Right cardiac atrium (tissue), 5 donors: ENCODE results near the gene STRIP1. TPM values are rescaled to one million over a fixed set of nuclear protein-coding genes. Genes with fewer than 3 reads are reported as not detected.

Source experiments
- ATAC-seq, 2 donors: fragments of 200-7000 bp; cut with Tn5 transposase; one replicate each; pipeline versions ENCODE4 v1.8.0 to v1.9.1; 2020; ENCODE audit warnings: moderate library complexity in 2 of 2, mild to moderate bottlenecking in 1 of 2
- DNase-seq, 3 donors: peaks; one replicate each; pipeline ENCODE4 v3.0.0-alpha.2; 2020
- H3K27ac ChIP-seq: one replicate; pipeline ENCODE4 v1.5.1; 2013; ENCODE audit warnings: mild to moderate bottlenecking, low read length, control low read depth, moderate library complexity
- H3K27me3 ChIP-seq: one replicate; pipeline ENCODE4 v1.6.1; 2013; ENCODE audit not compliant: control insufficient read depth, insufficient read depth
- H3K4me1 ChIP-seq: one replicate; pipeline ENCODE4 v1.6.1; 2013; ENCODE audit warnings: low read length; ENCODE audit not compliant: control insufficient read depth, insufficient read depth
- H3K4me3 ChIP-seq: one replicate; pipeline ENCODE4 v1.5.1; 2013; ENCODE audit warnings: low read length, control low read depth
- H3K9me3 ChIP-seq: one replicate; pipeline ENCODE4 v1.6.1; 2013; ENCODE audit warnings: low read length; ENCODE audit not compliant: control insufficient read depth
- WGBS: extraction: QIAGEN DNeasy Blood & Tissue Kit; methylation state at CpG from one replicate; pipeline ENCODE4 v1.1.7; 2013; 5-methylcytosine and 5-hydroxymethylcytosine counted together
- intact Hi-C, 4 donors: fragments of 100-400 bp; cut with DNase I; formaldehyde crosslinking; loops; one replicate each; pipeline versions ENCODE4 v1.11.0 to v1.14.0; 2022 to 2023
- polyA plus RNA-seq: library from polyadenylated mRNA; stranded (reverse); fragments of 200-250 nt; gene quantifications from one replicate; pipeline ENCODE4 v1.2.3, GENCODE V29; 2013
- total RNA-seq, 4 donors: library from RNA; stranded (reverse); fragmentation: NEBNext Ultra II Directional; extraction: Animal tissue kit (Norgen Biotek cat#: 25700); gene quantifications; one replicate each; pipeline ENCODE4 v1.2.1, GENCODE V29; 2021
- donor health status: healthy with polysubstance abuse.
- donor health status: DM: no; HTN: yes; CAD: no.
- donor health status: DM: no; HTN: no; CAD: no.
- donor health status: DM: no; HTN: yes; CAD: no; lungs with severe emphysema.
- donor health status: DM: yes; HTN: yes; CAD: no.

The STRIP1 gene
- total and polyA plus RNA-seq, 5 donors = 10.8 to 20.5 (median 18.6) TPM

DNA sequence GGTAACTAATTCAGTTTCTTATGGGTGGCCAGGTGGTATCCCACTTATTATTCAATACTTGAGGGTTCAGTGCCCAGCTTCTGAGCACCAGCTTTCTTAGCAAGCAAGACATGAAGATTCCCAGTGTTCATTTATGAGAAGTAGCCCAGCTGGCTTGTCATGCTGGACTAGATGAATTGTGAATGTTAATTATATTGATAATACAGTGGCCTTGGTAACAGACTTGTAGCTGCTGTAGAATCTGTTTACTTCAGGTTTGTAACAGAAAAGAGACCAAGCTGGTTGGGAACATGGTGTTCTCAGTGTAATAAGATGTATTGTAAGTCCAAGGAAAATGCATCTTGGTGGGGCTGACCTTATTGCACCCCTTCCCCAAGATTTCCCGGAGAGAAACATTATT, 39.8 kb upstream of the STRIP1 start:
- 78% methylated on average over 1 of the region's 1 CpG for WGBS
- intact Hi-C loops = no loop called here
- H3K4me1 ChIP-seq = peaks cover 15% of the 10 kb centered on the region

DNA sequence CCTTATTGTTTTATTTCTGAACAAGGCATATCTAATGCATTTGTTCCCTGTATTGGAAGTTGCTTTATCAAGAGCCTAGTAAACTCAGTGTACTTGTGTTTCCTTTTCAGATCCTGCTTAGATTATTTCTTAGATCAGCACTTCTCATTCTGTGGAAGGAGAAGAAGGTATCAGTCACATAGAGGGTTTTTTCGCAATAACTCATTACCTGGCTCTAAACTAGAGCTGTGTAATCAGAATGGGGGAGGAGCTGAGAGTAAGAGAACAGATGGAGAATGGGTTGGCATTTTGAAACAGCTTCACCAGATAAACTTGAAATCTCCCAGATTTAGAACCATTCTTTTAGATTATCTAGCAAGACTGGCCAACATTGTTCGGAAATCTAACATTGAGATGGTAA, 38.9 kb upstream of the STRIP1 start:
- Histone ChIP-seq H3K4me1 (peaks cover 13% of the 10 kb centered on the region), H3K4me3 (no peak overlapping the region), H3K9me3 (no peaks in the 10 kb centered on the region), H3K27me3 (no peaks in the 10 kb centered on the region), H3K27ac (no peak overlapping the region)
- no peak for ATAC-seq
- intact Hi-C loops = no loop called here
- WGBS = 98% methylated on average over 2 of the region's 2 CpGs
- DNase-seq = no peak

More for the DNA sequence above, 39.8 kb upstream of the STRIP1 start:
- no peaks in the 10 kb centered on the region for H3K9me3 ChIP-seq
- no peaks in the 10 kb centered on the region for H3K27me3 ChIP-seq
- ATAC-seq = no peak
- no peak overlapping the region for H3K27ac ChIP-seq
- no peak overlapping the region for H3K4me3 ChIP-seq
- no peak for DNase-seq

GRCh38 chr1:109996476-109996875, 37.9 kb upstream of the STRIP1 start:
- H3K27me3 ChIP-seq = no peaks in the 10 kb centered on the region
- no peak overlapping the region for H3K27ac ChIP-seq
- ATAC-seq (peak in 1 of 2 donors; percentile 35), DNase-seq (no peak)
- H3K9me3 ChIP-seq = no peaks in the 10 kb centered on the region
- no peak overlapping the region for H3K4me3 ChIP-seq
- intact Hi-C loops = no loop called here
- H3K4me1 ChIP-seq = peaks cover 11% of the 10 kb centered on the region
- WGBS = 89% methylated on average over 5 of the region's 5 CpGs

GRCh38 chr1:109997204-109997866, 37.1 kb upstream of the STRIP1 start:
- intact Hi-C loops = no loop called here
- Histone ChIP-seq H3K4me1 (peaks cover 10% of the 10 kb centered on the region), H3K9me3 (no peaks in the 10 kb centered on the region), H3K4me3 (no peak overlapping the region), H3K27me3 (no peaks in the 10 kb centered on the region), H3K27ac (no peak overlapping the region)
- 49% methylated on average over 7 of the region's 7 CpGs for WGBS
- DNase-seq (no peak), ATAC-seq (no peak)

DNA sequence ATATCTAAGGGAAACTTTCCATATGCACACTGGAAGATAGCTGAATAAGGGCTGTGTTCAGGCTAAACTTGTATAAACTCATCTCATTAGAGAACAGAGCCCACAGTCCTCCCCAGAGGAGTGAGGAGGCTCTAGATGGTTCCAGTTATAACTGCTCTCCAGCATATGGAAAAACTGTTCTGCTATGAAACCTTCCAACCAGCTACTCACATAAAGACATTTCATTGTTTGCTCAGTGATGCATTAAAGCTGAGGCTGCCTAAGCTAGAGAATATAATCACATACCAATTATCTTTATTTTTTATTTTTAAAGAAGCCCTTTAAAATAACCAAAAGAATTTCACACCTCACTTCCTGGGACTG, 36.6 kb upstream of the STRIP1 start:
- no peak for ATAC-seq
- H3K4me3 ChIP-seq = no peak overlapping the region
- H3K9me3 ChIP-seq = no peaks in the 10 kb centered on the region
- DNase-seq = no peak
- H3K27ac ChIP-seq = no peak overlapping the region
- intact Hi-C loops = no loop called here
- no peaks in the 10 kb centered on the region for H3K27me3 ChIP-seq
- H3K4me1 ChIP-seq = peaks cover 8% of the 10 kb centered on the region

GRCh38 chr1:110002695-110003094, 31.7 kb upstream of the STRIP1 start:
- 94% methylated on average over 1 of the region's 1 CpG for WGBS
- intact Hi-C loops = no loop called here
- ATAC-seq = no peak
- H3K27ac ChIP-seq = no peak overlapping the region
- H3K4me1 ChIP-seq = peaks cover 8% of the 10 kb centered on the region
- no peak for DNase-seq
- H3K27me3 ChIP-seq = no peaks in the 10 kb centered on the region
- H3K9me3 ChIP-seq = no peaks in the 10 kb centered on the region
- no peak overlapping the region for H3K4me3 ChIP-seq

DNA sequence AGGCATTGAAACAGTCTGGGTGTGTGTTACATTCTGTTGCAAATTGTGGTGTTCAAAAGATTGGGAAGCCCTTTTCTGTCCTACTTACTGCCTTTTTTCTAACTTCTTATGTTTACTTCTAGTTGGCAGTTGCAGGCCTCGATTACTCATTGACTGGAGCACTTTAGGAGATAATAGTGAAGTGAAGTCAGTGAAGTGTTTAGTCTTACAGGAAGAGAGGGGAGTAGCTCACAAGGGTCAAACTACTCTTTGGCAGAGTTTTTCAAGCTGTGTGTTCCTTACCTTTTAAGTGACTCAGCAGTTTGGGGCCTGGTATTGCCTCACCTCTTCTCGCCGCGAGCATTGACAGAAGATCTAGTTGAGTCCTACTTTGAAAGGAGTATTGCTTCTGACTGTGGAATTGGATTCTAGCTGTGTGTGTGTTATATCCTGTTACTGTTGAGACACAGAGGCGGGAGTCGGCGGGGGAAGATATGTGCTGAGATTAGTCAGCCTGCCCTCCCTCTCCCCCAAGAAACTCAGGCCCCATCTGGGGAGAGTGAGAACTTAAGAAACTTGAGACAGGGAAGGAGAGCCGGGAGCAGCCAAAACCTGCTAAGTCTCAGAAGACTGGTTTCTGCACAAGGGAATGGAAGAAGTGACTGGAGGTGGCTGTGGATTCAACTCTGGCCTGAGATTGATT, 30.5 kb upstream of the STRIP1 start:
- Histone ChIP-seq H3K9me3 (no peaks in the 10 kb centered on the region), H3K4me1 (peaks cover 8% of the 10 kb centered on the region), H3K27ac (peak overlapping the region; percentile 97), H3K4me3 (peak overlapping the region; percentile 42), H3K27me3 (no peaks in the 10 kb centered on the region)
- ATAC-seq = peak; percentile 87 to 92
- intact Hi-C loops = no loop called here
- 22% methylated on average over 8 of the region's 8 CpGs for WGBS
- peak; percentile 67 to 73 (median 72) for DNase-seq

DNA sequence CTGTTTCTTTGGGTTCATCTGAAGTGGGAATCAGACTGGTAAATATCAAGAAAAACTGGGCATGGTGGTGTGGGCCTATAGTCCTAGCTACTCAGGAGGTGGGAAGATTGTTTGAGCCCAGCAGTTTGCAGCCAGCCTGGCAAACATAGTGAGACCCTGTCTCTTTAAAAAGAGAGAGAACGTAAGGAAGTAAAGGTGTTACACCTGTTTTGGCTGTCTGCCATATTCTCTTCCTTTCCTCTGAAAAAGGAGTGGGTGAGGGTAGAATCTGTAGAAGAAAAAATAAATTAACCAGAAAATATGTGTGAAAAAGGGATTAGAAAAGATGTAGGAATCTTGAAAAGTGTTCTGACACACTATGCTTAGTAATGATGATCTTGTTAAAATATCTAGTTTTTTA, 29.8 kb upstream of the STRIP1 start:
- Histone ChIP-seq H3K27me3 (no peaks in the 10 kb centered on the region), H3K27ac (peak overlapping the region; percentile 97), H3K4me3 (no peak overlapping the region), H3K4me1 (peaks cover 8% of the 10 kb centered on the region), H3K9me3 (no peaks in the 10 kb centered on the region)
- ATAC-seq (no peak), DNase-seq (no peak)
- intact Hi-C loops = no loop called here
- WGBS = 52% methylated on average over 1 of the region's 1 CpG

- no peaks in the 10 kb centered on the region for H3K9me3 ChIP-seq
- no peak overlapping the region for H3K27ac ChIP-seq
- no peak for DNase-seq
- no peak for ATAC-seq
- intact Hi-C loops = no loop called here
- H3K27me3 ChIP-seq = no peaks in the 10 kb centered on the region
- no peak overlapping the region for H3K4me3 ChIP-seq
- H3K4me1 ChIP-seq = peaks cover 8% of the 10 kb centered on the region
Observed at GRCh38 chr1:110005971-110006370, 28.5 kb upstream of the STRIP1 start.

- H3K27ac ChIP-seq = no peak overlapping the region
- H3K9me3 ChIP-seq = no peaks in the 10 kb centered on the region
- H3K4me3 ChIP-seq = no peak overlapping the region
- intact Hi-C loops = no loop called here
- WGBS = 25% methylated on average over 1 of the region's 1 CpG
- DNase-seq = no peak
- peaks cover 8% of the 10 kb centered on the region for H3K4me1 ChIP-seq
- no peaks in the 10 kb centered on the region for H3K27me3 ChIP-seq
- no peak for ATAC-seq
Observed at GRCh38 chr1:110006516-110006915, 27.9 kb upstream of the STRIP1 start.

DNA sequence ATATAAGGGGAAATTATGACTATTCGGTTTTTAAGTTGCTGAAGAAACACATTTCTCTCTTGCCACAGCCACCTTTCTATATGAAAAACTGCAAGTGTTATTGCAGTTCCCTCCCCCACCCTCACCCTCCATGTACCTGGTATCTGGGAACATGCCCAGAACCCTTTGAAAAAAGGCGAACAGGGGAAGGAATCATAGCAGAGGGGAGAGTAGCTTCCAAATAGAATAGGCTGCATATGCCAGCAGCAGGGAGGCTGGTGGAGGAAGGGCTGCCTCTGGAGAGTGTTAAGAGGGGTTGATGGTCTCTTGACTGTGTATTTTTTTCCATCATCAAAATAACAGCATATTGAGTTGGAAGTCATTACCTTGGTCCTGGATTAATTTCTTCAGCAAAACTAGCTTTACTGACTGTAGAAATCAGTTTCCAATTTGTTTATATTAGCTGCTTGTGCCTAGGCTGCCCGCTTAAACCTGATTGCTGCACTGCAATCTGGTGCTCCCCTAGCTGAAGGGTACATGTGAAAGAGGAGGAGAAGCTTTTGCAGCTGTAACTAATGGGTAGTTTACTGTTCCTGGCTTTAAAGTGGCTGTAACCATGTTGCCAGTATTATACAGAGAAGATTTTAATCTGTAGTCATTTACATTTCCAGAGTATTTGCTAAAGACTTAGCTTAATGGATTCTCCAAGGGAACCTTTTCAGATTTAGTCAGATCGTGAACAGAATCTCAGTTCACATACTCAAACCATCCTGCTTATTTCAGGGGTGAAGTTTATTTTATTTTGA, 27.2 kb upstream of the STRIP1 start:
- Histone ChIP-seq H3K4me3 (no peak overlapping the region), H3K4me1 (peaks cover 8% of the 10 kb centered on the region), H3K9me3 (no peaks in the 10 kb centered on the region), H3K27me3 (no peaks in the 10 kb centered on the region), H3K27ac (no peak overlapping the region)
- no peak for DNase-seq
- ATAC-seq = no peak
- 81% methylated on average over 4 of the region's 4 CpGs for WGBS
- intact Hi-C loops = no loop called here
